ENCODE measurements around the gene LSG1. TPM values are rescaled to one million over a fixed set of nuclear protein-coding genes. Genes with fewer than 3 reads are reported as not detected.

LSG1 gene
- total and polyA plus RNA-seq, 2 of the 13 experiments (the other 11 are each of a cell fraction or from before 2014, with no cell fraction given), result 21.4 to 32.1 TPM

- no peak for TF ChIP-seq ZZZ3 (CRISPR knock-in tag; IDR thresholded peaks at IDR 0.05; ENCODE audit: borderline replicate concordance)
- peak; percentile 70 for TF ChIP-seq SRSF1 (optimal IDR thresholded peaks at IDR 0.05; ENCODE audit: low read depth, low read length)
- peak; percentile 70; the same call in 1 of the 2 replicates for TF ChIP-seq ZNF124 (CRISPR knock-in tag; IDR thresholded peaks at IDR 0.05)
- TF ChIP-seq CCDC6 (CRISPR knock-in tag; IDR thresholded peaks at IDR 0.05), result no peak
- no peak for TF ChIP-seq BCLAF1 (IDR thresholded peaks at IDR 0.05)
- TF ChIP-seq ZFY (CRISPR knock-in tag; IDR thresholded peaks at IDR 0.05), result peak; percentile 7; the same call in 1 of the 2 replicates
- peak; percentile 52 for TF ChIP-seq STAG1 (CRISPR knock-in tag; IDR thresholded peaks at IDR 0.05)
- TF ChIP-seq HNRNPUL1 (IDR thresholded peaks at IDR 0.05; ENCODE audit: low read depth, low read length), result no peak
- no peak for TF ChIP-seq NR0B2 (CRISPR knock-in tag; IDR thresholded peaks at IDR 0.05)
- no peak for TF ChIP-seq GLMP (CRISPR knock-in tag; IDR thresholded peaks at IDR 0.05; ENCODE audit: borderline replicate concordance)
- TF ChIP-seq FLYWCH1 (CRISPR knock-in tag; IDR thresholded peaks at IDR 0.05), result no peak
- no peak for TF ChIP-seq XBP1 (CRISPR knock-in tag; IDR thresholded peaks at IDR 0.05)
- TF ChIP-seq ELK4 (CRISPR knock-in tag; IDR thresholded peaks at IDR 0.05; ENCODE audit: borderline replicate concordance), result no peak
- TF ChIP-seq ZNF17 (CRISPR knock-in tag; IDR thresholded peaks at IDR 0.05), result no peak
- peak; percentile 59 for TF ChIP-seq THRA (CRISPR knock-in tag; IDR thresholded peaks at IDR 0.05; ENCODE audit: borderline replicate concordance)
- TF ChIP-seq ZNF276 (CRISPR knock-in tag; IDR thresholded peaks at IDR 0.05; ENCODE audit: low read depth), result no peak
- TF ChIP-seq ATF4 (CRISPR knock-in tag; IDR thresholded peaks at IDR 0.05), result no peak
- TF ChIP-seq MTA3 (CRISPR knock-in tag; IDR thresholded peaks at IDR 0.05), result no peak
These were observed 38.5 kb downstream of the LSG1 start, which contains the start of gene TMEM44 (continued) for GRCh38 chr3:194633349-194634004.

Measured in HepG2 (cell line).